ENCODE data around the gene CD109.
"Not testable (repeated sequence)": the region's sequence is repeated elsewhere in the genome, so short reads cannot be mapped to it uniquely, and the experiment has no call there.

The CD109 gene

GRCh38 chr6:73791336-73791735, 95.3 kb downstream of the CD109 start:
- DNase-seq (ENCODE audit: low read depth) = no peak

GRCh38 chr6:73792738-73793137, 96.7 kb downstream of the CD109 start:
- no peak for DNase-seq (ENCODE audit: low read depth)

- no peak for DNase-seq (ENCODE audit: low read depth)
Observed at GRCh38 chr6:73796881-73797280, 100.9 kb downstream of the CD109 start.

- DNase-seq (ENCODE audit: low read depth) = peak; percentile 30
Observed at GRCh38 chr6:73797861-73798260, 101.9 kb downstream of the CD109 start.

GRCh38 chr6:73798592-73798991, 102.6 kb downstream of the CD109 start:
- DNase-seq (ENCODE audit: low read depth) = peak; percentile 93

GRCh38 chr6:73800997-73801396, 105.0 kb downstream of the CD109 start:
- DNase-seq (ENCODE audit: low read depth) = peak; percentile 24

- DNase-seq (ENCODE audit: low read depth) = peak; percentile 29
Observed at GRCh38 chr6:73801652-73802268, 105.8 kb downstream of the CD109 start.

GRCh38 chr6:73802366-73802765, 106.4 kb downstream of the CD109 start:
- DNase-seq (ENCODE audit: low read depth) = peak; percentile 68

GRCh38 chr6:73803562-73804241, 107.7 kb downstream of the CD109 start:
- DNase-seq (ENCODE audit: low read depth) = peak; percentile 95

- not testable (repeated sequence) for DNase-seq (ENCODE audit: low read depth)
Observed at GRCh38 chr6:73805221-73805620, 109.2 kb downstream of the CD109 start.

- not testable (repeated sequence) for DNase-seq (ENCODE audit: low read depth)
Observed at GRCh38 chr6:73805982-73806381, 110.0 kb downstream of the CD109 start.

- DNase-seq (ENCODE audit: low read depth) = no peak
Observed at GRCh38 chr6:73811706-73812105, 115.7 kb downstream of the CD109 start.

- DNase-seq (ENCODE audit: low read depth) = no peak
Observed at GRCh38 chr6:73817253-73817652, 121.2 kb downstream of the CD109 start.

GRCh38 chr6:73823046-73823735, 127.2 kb downstream of the CD109 start:
- no peak for DNase-seq (ENCODE audit: low read depth)

GRCh38 chr6:73823832-73824231, 127.8 kb downstream of the CD109 start:
- DNase-seq (ENCODE audit: low read depth) = no peak

- no peak for DNase-seq (ENCODE audit: low read depth)
Observed at GRCh38 chr6:73826571-73826970, 130.6 kb downstream of the CD109 start.

- no peak for DNase-seq (ENCODE audit: low read depth)
Observed at GRCh38 chr6:73830119-73830518, 134.1 kb downstream of the CD109 start.

GRCh38 chr6:73832313-73832712, 136.3 kb downstream of the CD109 start:
- DNase-seq (ENCODE audit: low read depth) = peak; percentile 25

GRCh38 chr6:73844696-73845095, 148.7 kb downstream of the CD109 start:
- not testable (repeated sequence) for DNase-seq (ENCODE audit: low read depth)

- not testable (repeated sequence) for DNase-seq (ENCODE audit: low read depth)
Observed at GRCh38 chr6:73851048-73851447, 155.0 kb downstream of the CD109 start.

- DNase-seq (ENCODE audit: low read depth) = peak; percentile 70
Observed at GRCh38 chr6:73854998-73855718, 159.2 kb downstream of the CD109 start.

- no peak for DNase-seq (ENCODE audit: low read depth)
Observed at GRCh38 chr6:73857341-73857890, 161.4 kb downstream of the CD109 start.

All from EH (cell line).